Astrocyte (in vitro differentiated cells and primary cell): ENCODE measurements around the gene HELLS. TPM values are rescaled to one million over a fixed set of nuclear protein-coding genes. Genes with fewer than 3 reads are reported as not detected.

Experiments
- DNase-seq: peaks from one replicate; pipeline ENCODE4 v3.0.0-alpha.2; 2010; ENCODE audit warnings: low read depth
- FAIRE-seq: peaks from 2 replicates; lab custom pipeline; 2011; peaks lifted over from hg19 to GRCh38; lab: Jason Lieb, UNC
- H2AFZ ChIP-seq: 2 replicates; pipeline ENCODE4 v1.6.0; 2012; ENCODE audit warnings: low read depth, low read length, inconsistent platforms
- H3K27ac ChIP-seq: 2 replicates; pipeline ENCODE4 v1.5.1; 2011; ENCODE audit warnings: low read depth, low read length, inconsistent platforms
- H3K27me3 ChIP-seq: 2 replicates; pipeline ENCODE4 v1.6.0; 2011; ENCODE audit warnings: low read length, inconsistent platforms; ENCODE audit not compliant: insufficient read depth
- H3K36me3 ChIP-seq: 2 replicates; pipeline ENCODE4 v1.5.1; 2011; ENCODE audit warnings: low read length, inconsistent platforms; ENCODE audit not compliant: insufficient read depth
- H3K4me1 ChIP-seq: 2 replicates; pipeline ENCODE4 v1.5.1; 2011; ENCODE audit warnings: low read length, inconsistent platforms; ENCODE audit not compliant: insufficient read depth
- H3K4me2 ChIP-seq: 2 replicates; pipeline ENCODE4 v1.6.0; 2012; ENCODE audit warnings: low read length, inconsistent platforms
- H3K4me3 ChIP-seq: 2 replicates; pipeline ENCODE4 v1.5.1; 2011; ENCODE audit warnings: low read depth, mild to moderate bottlenecking, low read length, inconsistent platforms; ENCODE audit not compliant: insufficient read depth
- H3K79me2 ChIP-seq: 2 replicates; pipeline ENCODE4 v1.6.0; 2012; ENCODE audit warnings: mild to moderate bottlenecking, low read length, inconsistent platforms; ENCODE audit not compliant: insufficient read depth
- H3K9ac ChIP-seq: 2 replicates; pipeline ENCODE4 v1.6.0; 2012; ENCODE audit warnings: mild to moderate bottlenecking, low read length, inconsistent platforms
- H3K9me3 ChIP-seq: 2 replicates; pipeline ENCODE4 v1.5.1; 2012; ENCODE audit warnings: low read depth, mild to moderate bottlenecking, low read length, inconsistent platforms; ENCODE audit not compliant: insufficient read depth
- H4K20me1 ChIP-seq: 2 replicates; pipeline ENCODE4 v1.6.0; 2012; ENCODE audit warnings: low read length, inconsistent platforms; ENCODE audit not compliant: insufficient read depth
- H3K27ac Mint-ChIP-seq: one replicate; pipeline ENCODE4 v1.8.0; 2021; ENCODE audit warnings: mild to moderate bottlenecking, mixed read lengths; ENCODE audit not compliant: unreplicated experiment
- H3K27me3 Mint-ChIP-seq: one replicate; pipeline ENCODE4 v1.8.0; 2021; ENCODE audit warnings: low read depth, mixed read lengths; ENCODE audit not compliant: unreplicated experiment
- H3K36me3 Mint-ChIP-seq: one replicate; pipeline ENCODE4 v1.8.0; 2021; ENCODE audit warnings: low read depth, mixed read lengths; ENCODE audit not compliant: unreplicated experiment
- H3K4me1 Mint-ChIP-seq: one replicate; pipeline ENCODE4 v1.8.0; 2021; ENCODE audit warnings: low read depth, mixed read lengths; ENCODE audit not compliant: unreplicated experiment
- H3K4me3 Mint-ChIP-seq: one replicate; pipeline ENCODE4 v1.8.0; 2021; ENCODE audit warnings: mild to moderate bottlenecking, moderate library complexity, mixed read lengths; ENCODE audit not compliant: unreplicated experiment
- H3K9me3 Mint-ChIP-seq: one replicate; pipeline ENCODE4 v1.8.0; 2021; ENCODE audit warnings: mild to moderate bottlenecking, mixed read lengths; ENCODE audit not compliant: unreplicated experiment
- EZH2 ChIP-seq: IDR thresholded peaks from 2 replicates; pipeline ENCODE4 v1.6.1; 2012; ENCODE audit warnings: mild to moderate bottlenecking, low read length, inconsistent platforms; ENCODE audit not compliant: insufficient read depth
- total RNA-seq: library from RNA; stranded (reverse); gene quantifications from 2 replicates; pipeline ENCODE4 v1.2.1, GENCODE V29; 2021
- TF ChIP-seq, protein P1 (sequence below): IDR thresholded peaks from 2 replicates; pipeline ENCODE4 v1.5.1; 2011; ENCODE audit warnings: low read depth, mild to moderate bottlenecking, inconsistent platforms, low read length, moderate library complexity; ENCODE audit not compliant: insufficient read depth

The HELLS gene
- total RNA-seq, 1 donor from 2014 or later, result 23.5 TPM

DNA sequence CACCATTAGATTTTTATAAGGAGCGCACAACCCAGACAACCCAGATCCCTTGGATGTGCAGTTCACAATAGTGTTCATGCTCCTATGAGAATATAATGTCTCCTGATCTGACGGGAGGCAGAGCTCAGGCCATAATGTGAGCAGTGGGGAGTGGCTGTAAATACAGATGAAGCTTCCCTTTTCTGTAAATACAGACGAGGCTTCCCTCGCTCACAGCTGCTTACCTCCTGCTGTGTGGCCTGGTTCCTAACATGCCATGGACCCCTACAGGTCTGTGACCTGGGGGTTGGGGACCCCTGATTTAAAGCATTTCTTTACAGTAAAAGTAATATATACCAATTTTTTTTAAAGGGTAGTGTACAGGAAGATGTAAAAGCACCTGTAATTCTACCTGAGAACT, 33.2 kb downstream of the HELLS start:
- Histone ChIP-seq H3K4me1 (no peaks in the 10 kb centered on the region), H3K4me3 (no peak overlapping the region), H2AFZ (no peak overlapping the region), H3K36me3 (peaks cover 5% of the 10 kb centered on the region), H3K27ac (no peak overlapping the region), H3K9ac (no peak overlapping the region), H3K79me2 (no peaks in the 10 kb centered on the region), H3K9me3 (no peaks in the 10 kb centered on the region), H3K4me2 (no peak overlapping the region), H3K27me3 (no peaks in the 10 kb centered on the region), H4K20me1 (no peaks in the 10 kb centered on the region)
- H3K27me3 Mint-ChIP-seq, result no peaks in the 10 kb centered on the region
- TF ChIP-seq, protein P1, sequence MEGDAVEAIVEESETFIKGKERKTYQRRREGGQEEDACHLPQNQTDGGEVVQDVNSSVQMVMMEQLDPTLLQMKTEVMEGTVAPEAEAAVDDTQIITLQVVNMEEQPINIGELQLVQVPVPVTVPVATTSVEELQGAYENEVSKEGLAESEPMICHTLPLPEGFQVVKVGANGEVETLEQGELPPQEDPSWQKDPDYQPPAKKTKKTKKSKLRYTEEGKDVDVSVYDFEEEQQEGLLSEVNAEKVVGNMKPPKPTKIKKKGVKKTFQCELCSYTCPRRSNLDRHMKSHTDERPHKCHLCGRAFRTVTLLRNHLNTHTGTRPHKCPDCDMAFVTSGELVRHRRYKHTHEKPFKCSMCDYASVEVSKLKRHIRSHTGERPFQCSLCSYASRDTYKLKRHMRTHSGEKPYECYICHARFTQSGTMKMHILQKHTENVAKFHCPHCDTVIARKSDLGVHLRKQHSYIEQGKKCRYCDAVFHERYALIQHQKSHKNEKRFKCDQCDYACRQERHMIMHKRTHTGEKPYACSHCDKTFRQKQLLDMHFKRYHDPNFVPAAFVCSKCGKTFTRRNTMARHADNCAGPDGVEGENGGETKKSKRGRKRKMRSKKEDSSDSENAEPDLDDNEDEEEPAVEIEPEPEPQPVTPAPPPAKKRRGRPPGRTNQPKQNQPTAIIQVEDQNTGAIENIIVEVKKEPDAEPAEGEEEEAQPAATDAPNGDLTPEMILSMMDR, result no peak
- TF ChIP-seq EZH2, result no peak
- H3K4me3 Mint-ChIP-seq, result no peak overlapping the region
- FAIRE-seq (no peak), DNase-seq (no peak)
- H3K9me3 Mint-ChIP-seq, result no peaks in the 10 kb centered on the region
- no peaks in the 10 kb centered on the region for H3K36me3 Mint-ChIP-seq
- H3K4me1 Mint-ChIP-seq, result peaks cover 2% of the 10 kb centered on the region
- H3K27ac Mint-ChIP-seq, result no peak overlapping the region

DNA sequence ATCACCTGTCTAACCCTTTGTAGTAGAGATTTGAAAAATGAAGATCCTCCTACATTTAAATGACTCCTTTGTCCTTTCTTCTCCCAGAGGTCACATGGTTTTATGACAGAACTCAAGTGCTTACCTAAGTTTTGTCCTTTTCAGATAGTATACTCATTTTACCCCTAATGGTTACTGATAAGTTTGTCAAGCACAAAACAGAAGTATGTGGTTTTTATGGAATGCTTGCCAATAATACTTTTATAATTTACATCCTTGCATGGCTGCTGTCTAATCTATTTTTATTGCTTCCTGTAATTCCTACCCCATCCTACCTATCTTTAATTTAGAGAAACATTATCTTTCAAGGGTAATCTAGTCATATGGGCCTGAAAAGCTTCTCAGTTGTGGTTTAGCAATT, 37.5 kb downstream of the HELLS start:
- Mint-ChIP-seq H3K27me3 (no peaks in the 10 kb centered on the region), H3K9me3 (no peaks in the 10 kb centered on the region), H3K27ac (no peak overlapping the region), H3K36me3 (no peaks in the 10 kb centered on the region), H3K4me1 (peaks cover 4% of the 10 kb centered on the region), H3K4me3 (no peak overlapping the region)
- no peak for DNase-seq
- H3K9ac ChIP-seq, result no peak overlapping the region
- no peak overlapping the region for H3K4me2 ChIP-seq
- H3K4me1 ChIP-seq, result no peaks in the 10 kb centered on the region
- FAIRE-seq, result no peak
- no peak overlapping the region for H2AFZ ChIP-seq
- H3K27ac ChIP-seq, result no peak overlapping the region
- TF ChIP-seq, protein P1, result no peak
- TF ChIP-seq EZH2, result no peak
- no peaks in the 10 kb centered on the region for H3K36me3 ChIP-seq
- H3K27me3 ChIP-seq, result no peaks in the 10 kb centered on the region
- no peak overlapping the region for H3K4me3 ChIP-seq
- H3K9me3 ChIP-seq, result no peaks in the 10 kb centered on the region
- H4K20me1 ChIP-seq, result no peaks in the 10 kb centered on the region
- no peaks in the 10 kb centered on the region for H3K79me2 ChIP-seq

DNA sequence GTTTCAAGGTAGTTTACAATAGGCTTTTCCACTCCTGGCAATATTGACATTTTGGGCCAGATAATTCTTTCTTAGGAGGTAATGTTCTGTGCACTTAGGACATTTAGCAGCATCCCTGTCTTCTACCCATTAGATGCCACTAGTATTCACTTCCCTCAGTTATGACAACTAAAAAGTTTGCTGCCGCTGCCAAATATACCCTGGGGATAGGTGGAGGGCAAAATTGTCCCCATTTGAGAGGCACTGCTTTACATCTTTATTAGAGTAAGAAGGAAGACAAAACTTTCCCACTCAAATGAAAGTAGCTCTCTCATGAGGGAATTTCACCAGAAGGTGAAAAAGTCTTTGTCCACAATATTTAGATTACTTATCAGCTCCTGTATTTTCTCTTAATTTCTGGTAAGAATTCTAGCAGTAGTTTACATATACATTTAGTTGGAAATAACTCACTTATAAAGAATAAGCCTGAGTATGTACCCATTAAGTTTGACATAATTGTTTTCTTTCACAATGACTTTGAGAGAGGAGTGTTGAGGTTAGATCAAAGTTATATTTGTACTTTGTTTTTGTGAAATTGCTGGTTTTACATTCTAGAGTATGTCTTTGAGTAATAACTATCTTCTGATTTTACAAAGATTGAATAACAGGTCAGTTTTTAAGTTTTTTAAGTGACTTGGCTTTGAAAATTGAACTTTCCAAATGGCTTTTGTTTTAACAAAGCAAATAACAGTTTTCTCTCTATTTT, 46.0 kb downstream of the HELLS start:
- H3K9me3 Mint-ChIP-seq, result no peaks in the 10 kb centered on the region
- TF ChIP-seq, protein P1, result no peak
- no peak for TF ChIP-seq EZH2
- H3K36me3 Mint-ChIP-seq, result no peaks in the 10 kb centered on the region
- Histone ChIP-seq H3K27ac (no peak overlapping the region), H3K79me2 (no peaks in the 10 kb centered on the region), H2AFZ (no peak overlapping the region), H3K4me1 (no peaks in the 10 kb centered on the region), H3K9me3 (no peaks in the 10 kb centered on the region), H3K36me3 (peaks cover 29% of the 10 kb centered on the region), H3K4me3 (no peak overlapping the region), H3K4me2 (no peak overlapping the region), H3K27me3 (no peaks in the 10 kb centered on the region), H3K9ac (no peak overlapping the region), H4K20me1 (no peaks in the 10 kb centered on the region)
- H3K27ac Mint-ChIP-seq, result no peak overlapping the region
- H3K4me3 Mint-ChIP-seq, result no peak overlapping the region
- FAIRE-seq, result no peak
- no peaks in the 10 kb centered on the region for H3K27me3 Mint-ChIP-seq
- H3K4me1 Mint-ChIP-seq, result no peaks in the 10 kb centered on the region
- DNase-seq, result no peak
